HepG2 (cell line): ENCODE measurements around the gene FMNL2. TPM values are rescaled to one million over a fixed set of nuclear protein-coding genes. Genes with fewer than 3 reads are reported as not detected.

Source experiments
- ATAC-seq: fragments of 200-7000 bp; cut with Tn5 transposase; 3 replicates; pipeline ENCODE4 v1.9.1; 2020; ENCODE audit warnings: mild to moderate bottlenecking, moderate library complexity
- BruUV-seq: library from RNA; stranded (reverse); fragments of 400-500 nt; replicated peaks from 2 replicates; lab custom pipeline; 2021; lab: Mats Ljungman, UMichigan
- CTCF ChIA-PET: fragments of 300-600 bp; formaldehyde crosslinking; extraction: SDS; loops from one replicate; lab custom pipeline; 2021; ENCODE audit warnings: low total read pairs, inconsistent platforms, low intra/inter-chr PET ratio; lab: Yijun Ruan, JAX
- POLR2A ChIA-PET: fragments of 350-600 bp; sonication (Branson Sonifier 250); formaldehyde crosslinking; loops from one replicate; lab custom pipeline; 2020; ENCODE audit warnings: antibody characterized with exemption, inconsistent platforms; lab: Yijun Ruan, JAX
- DNase-seq: peaks from one replicate; pipeline ENCODE4 v3.0.0-alpha.2; 2015; ENCODE audit warnings: low spot score
- FAIRE-seq: peaks from 3 replicates; lab custom pipeline; 2011; peaks lifted over from hg19 to GRCh38; lab: Jason Lieb, UNC
- H2AFZ ChIP-seq: one replicate; pipeline ENCODE4 v1.6.1; 2011; ENCODE audit warnings: low read length, inconsistent platforms
- H3K27ac ChIP-seq: fragments of 300-600 bp; 3 replicates; pipeline ENCODE4 v1.8.0; 2011; ENCODE audit warnings: mixed run types, mild to moderate bottlenecking, mixed read lengths, low read length, inconsistent platforms; ENCODE audit not compliant: insufficient read depth; ENCODE audit errors: extremely low read length
- H3K27me3 ChIP-seq, 2 experiments: fragments of 200-600 bp in 1 of 2; 2 replicates in 1 of 2; 3 replicates in 1 of 2; pipeline versions ENCODE4 v1.6.0 to v1.8.0; 2011; ENCODE audit warnings: low read length in 2 of 2, mild to moderate bottlenecking in 2 of 2, moderate library complexity in 2 of 2, inconsistent platforms in 1 of 2; ENCODE audit not compliant: insufficient read depth in 2 of 2, control insufficient read depth in 1 of 2
- H3K36me3 ChIP-seq, 2 experiments: fragments of 200-600 bp in 1 of 2; replicated peaks in 1 of 2; 2 replicates in 1 of 2; 3 replicates in 1 of 2; pipeline versions ENCODE4 v1.5.1 to v1.8.0; 2011; ENCODE audit warnings: low read length in 2 of 2, inconsistent platforms in 1 of 2; ENCODE audit not compliant: insufficient read depth in 2 of 2, control insufficient read depth in 1 of 2
- H3K4me1 ChIP-seq: 2 replicates; pipeline ENCODE4 v1.5.1; 2012; ENCODE audit warnings: low read length, inconsistent platforms; ENCODE audit not compliant: insufficient read depth
- H3K4me2 ChIP-seq: 2 replicates; pipeline ENCODE4 v1.6.0; 2011; ENCODE audit warnings: low read depth, low read length, inconsistent platforms
- H3K4me3 ChIP-seq, 3 experiments: fragments of 200-600 bp in 1 of 3; sonication (generic), shearing (Covaris generic) in 1 of 3; replicated peaks in 1 of 3; 2 replicates each; pipeline ENCODE4 v1.5.1; 2011 to 2016; ENCODE audit warnings: low read length in 3 of 3, inconsistent platforms in 2 of 3, low read depth in 2 of 3, mild to moderate bottlenecking in 2 of 3, control low read depth in 1 of 3, mixed read lengths in 1 of 3; ENCODE audit not compliant: insufficient read depth in 1 of 3
- H3K79me2 ChIP-seq: one replicate; pipeline ENCODE4 v1.6.1; 2011; ENCODE audit warnings: low read length, inconsistent platforms; ENCODE audit not compliant: insufficient read depth
- H3K9ac ChIP-seq: 2 replicates; pipeline ENCODE4 v1.6.0; 2011; ENCODE audit warnings: mild to moderate bottlenecking, low read depth, low read length, inconsistent platforms; ENCODE audit not compliant: insufficient read depth
- H3K9me3 ChIP-seq: 2 replicates; pipeline ENCODE4 v1.5.1; 2012; ENCODE audit warnings: mild to moderate bottlenecking, low read length
- H4K20me1 ChIP-seq: 2 replicates; pipeline ENCODE4 v1.6.0; 2011; ENCODE audit warnings: inconsistent platforms, mild to moderate bottlenecking, low read length, moderate library complexity; ENCODE audit not compliant: insufficient read depth
- KLF9 ChIP-seq: IDR thresholded peaks from 2 replicates; pipeline ENCODE4 v1.6.1; 2016; ENCODE audit warnings: low read depth
- POLR2AphosphoS5 ChIP-seq: IDR thresholded peaks from 2 replicates; pipeline ENCODE4 v1.6.1; 2012; ENCODE audit warnings: low read depth, low read length
- RBM22 ChIP-seq: fragments of 200-400 bp; formaldehyde crosslinking; optimal IDR thresholded peaks from 2 replicates; pipeline ENCODE3; 2017; ENCODE audit warnings: mild to moderate bottlenecking, low read length, moderate library complexity
- TBL1XR1 ChIP-seq: fragments of 150-350 bp; IDR thresholded peaks from 2 replicates; pipeline ENCODE4 v1.6.1; 2014; ENCODE audit warnings: borderline replicate concordance, low read length; ENCODE audit not compliant: partially characterized antibody
- ZNF644 ChIP-seq: IDR thresholded peaks from 2 replicates; pipeline ENCODE4 v1.6.1; 2016; ENCODE audit warnings: low read depth
- ZNF790 ChIP-seq: sonication (generic); formaldehyde crosslinking; IDR thresholded peaks from 2 replicates; pipeline ENCODE4 v1.8.0; 2022; ENCODE audit warnings: missing genetic modification reagents, mild to moderate bottlenecking, borderline replicate concordance
- WGBS: methylation state at CpG from one replicate; pipeline ENCODE4 v1.1.6; 2017; ENCODE audit warnings: low lambda C conversion rate; 5-methylcytosine and 5-hydroxymethylcytosine counted together
- in situ Hi-C: cut with HindIII; loops from 2 replicates; pipeline ENCODE4 v1.10.0; 2017; ENCODE audit warnings: low pct_unique_long_range_greater_than_20kb; ENCODE audit not compliant: extremely low pct_ligation_motif_present
- intact Hi-C: fragments of 100-400 bp; cut with micrococcal nuclease; formaldehyde crosslinking; loops from one replicate; pipeline ENCODE4 v1.10.0; 2022; ENCODE audit not compliant: unreplicated experiment
- polyA plus RNA-seq, 8 experiments: library from polyadenylated mRNA; depleted of rRNA in 3 of 8; stranded (reverse) in 7 of 8; unstranded in 1 of 8; fragments of >200 nt; fragmentation: Illumina TruSeq in 4 of 8; extraction: Trizol in 4 of 8; gene quantifications; 2 replicates each; pipeline versions ENCODE4 v1.2.1 to v1.2.3, GENCODE V29; 2011 to 2016; ENCODE audit warnings: low read depth in 4 of 8, missing spikeins in 1 of 8, mixed read lengths in 1 of 8; ENCODE audit not compliant: insufficient read depth in 1 of 8
- total RNA-seq, 5 experiments: library from RNA; depleted of rRNA; stranded (reverse); fragments of >200 nt; fragmentation: Illumina TruSeq; extraction: Trizol; gene quantifications; 2 replicates each; pipeline ENCODE4 v1.2.3, GENCODE V29; 2016; ENCODE audit warnings: low read depth in 1 of 5
- TF ChIP-seq, protein P1 (sequence below), 2 experiments: sonication (generic) in 1 of 2; formaldehyde crosslinking in 1 of 2; IDR thresholded peaks; 2 replicates each; pipeline versions ENCODE4 v1.5.1 to v1.6.1; 2011 to 2020; ENCODE audit warnings: borderline replicate concordance in 1 of 2, low read depth in 1 of 2, low read length in 1 of 2, mild to moderate bottlenecking in 1 of 2, missing genetic modification reagents in 1 of 2, moderate library complexity in 1 of 2
- TF ChIP-seq, protein P2 (sequence below): sonication (generic); formaldehyde crosslinking; IDR thresholded peaks from 2 replicates; pipeline ENCODE4 v1.8.0; 2023; ENCODE audit warnings: mild to moderate bottlenecking, missing genetic modification reagents

FMNL2 gene
- total and polyA plus RNA-seq, 2 of the 13 experiments (the other 11 are each of a cell fraction or from before 2014, with no cell fraction given) = 66.5 to 67.7 TPM

DNA sequence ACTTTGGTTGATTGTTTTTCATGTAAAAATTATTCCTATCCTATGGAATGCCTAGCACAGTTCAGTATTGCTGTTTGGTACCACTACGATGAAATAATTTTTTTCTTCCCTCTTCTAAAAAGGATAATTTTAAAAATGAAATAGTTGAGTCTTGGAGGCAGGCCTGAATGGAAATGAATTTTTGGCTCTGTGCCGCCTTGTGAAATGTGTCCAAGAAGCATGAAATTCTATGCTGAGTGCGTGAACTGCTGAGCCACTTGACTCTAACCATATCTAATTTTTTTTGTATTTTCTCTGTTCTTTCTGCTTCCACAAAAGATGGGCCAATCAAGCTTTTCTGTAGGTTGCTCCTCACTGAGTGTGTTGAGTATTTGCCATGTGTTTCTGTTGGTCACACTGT, 287.2 kb downstream of the FMNL2 start:
- in situ Hi-C loops = no loop called here
- TF ChIP-seq RBM22 (no peak), KLF9 (CRISPR knock-in tag) (no peak), ZNF790 (no peak)
- TF ChIP-seq, protein P1, sequence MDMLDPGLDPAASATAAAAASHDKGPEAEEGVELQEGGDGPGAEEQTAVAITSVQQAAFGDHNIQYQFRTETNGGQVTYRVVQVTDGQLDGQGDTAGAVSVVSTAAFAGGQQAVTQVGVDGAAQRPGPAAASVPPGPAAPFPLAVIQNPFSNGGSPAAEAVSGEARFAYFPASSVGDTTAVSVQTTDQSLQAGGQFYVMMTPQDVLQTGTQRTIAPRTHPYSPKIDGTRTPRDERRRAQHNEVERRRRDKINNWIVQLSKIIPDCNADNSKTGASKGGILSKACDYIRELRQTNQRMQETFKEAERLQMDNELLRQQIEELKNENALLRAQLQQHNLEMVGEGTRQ (IDR thresholded peaks at IDR 0.05; ENCODE audit: low read depth, low read length) = no peak
- TF ChIP-seq, protein P1 (CRISPR knock-in tag; IDR thresholded peaks at IDR 0.05; ENCODE audit: borderline replicate concordance) = no peak
- TF ChIP-seq, all 625 proteins: peak for 0
- POLR2A ChIA-PET = no interaction called here
- Histone ChIP-seq H3K4me3 (no peak overlapping the region), H3K4me2 (no peak overlapping the region), H3K27me3 (no peaks in the 10 kb centered on the region), H3K79me2 (no peaks in the 10 kb centered on the region), H3K27ac (no peak overlapping the region), H3K9me3 (no peaks in the 10 kb centered on the region), H3K9ac (no peak overlapping the region), H3K36me3 (peaks cover 46 to 79% of the 10 kb centered on the region in 2 experiments), H4K20me1 (no peaks in the 10 kb centered on the region), H2AFZ (no peak overlapping the region), H3K4me1 (no peaks in the 10 kb centered on the region)
- FAIRE-seq = no peak
- no TSS peak for BruUV-seq
- CTCF ChIA-PET = no interaction called here
- ATAC-seq = no peak
- no peak for DNase-seq
- intact Hi-C loops = no loop called here
- WGBS = 98% methylated on average over 3 of the region's 3 CpGs

DNA sequence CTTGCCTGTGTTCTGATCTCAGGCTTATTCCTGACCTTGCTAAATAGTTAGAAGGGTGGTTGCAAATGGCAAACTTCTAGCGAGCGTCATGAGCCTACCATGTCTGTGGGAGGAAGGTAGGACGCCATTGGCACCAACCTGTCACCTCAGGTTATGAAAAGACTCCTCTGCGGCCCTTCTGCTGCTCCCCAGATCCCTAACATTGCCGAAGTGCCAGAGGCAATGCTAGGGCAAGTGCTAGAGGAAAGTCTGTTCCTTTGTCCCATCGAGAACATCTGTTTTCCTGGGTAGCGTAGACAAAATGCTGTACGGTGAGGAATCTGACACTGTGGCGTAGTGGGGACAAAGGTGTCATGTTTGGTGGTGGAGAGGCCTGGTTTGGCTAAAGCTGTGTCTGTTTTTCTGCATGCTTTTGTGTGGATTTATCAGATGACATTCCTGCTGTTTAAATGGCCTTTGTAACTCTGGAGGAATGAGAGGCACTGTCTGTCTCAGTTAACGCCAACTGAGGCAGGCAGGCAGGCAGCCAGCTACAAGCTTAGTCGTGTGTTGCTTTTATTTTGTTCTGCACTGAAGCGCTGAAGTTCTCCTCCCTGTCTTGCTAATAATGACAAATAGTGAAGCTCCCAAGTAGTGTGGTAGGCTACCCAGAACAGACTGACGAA, 288.2 kb downstream of the FMNL2 start:
- ATAC-seq = no peak
- in situ Hi-C loops = no loop called here
- no peak overlapping the region for H3K4me3 ChIP-seq

More for the DNA sequence above, 288.2 kb downstream of the FMNL2 start:
- BruUV-seq = no TSS peak
- Histone ChIP-seq H3K27ac (no peak overlapping the region), H2AFZ (no peak overlapping the region), H3K79me2 (no peaks in the 10 kb centered on the region), H3K4me2 (no peak overlapping the region), H3K4me1 (no peaks in the 10 kb centered on the region), H4K20me1 (no peaks in the 10 kb centered on the region), H3K9ac (no peak overlapping the region), H3K9me3 (no peaks in the 10 kb centered on the region), H3K27me3 (no peaks in the 10 kb centered on the region), H3K36me3 (peaks cover 42 to 79% of the 10 kb centered on the region in 2 experiments)
- POLR2A ChIA-PET = no interaction called here
- 82% methylated on average over 13 of the region's 13 CpGs for WGBS
- FAIRE-seq (no peak), DNase-seq (no peak)
- TF ChIP-seq TBL1XR1 (no peak), RBM22 (peak; percentile 91), POLR2AphosphoS5 (no peak), ZNF644 (CRISPR knock-in tag) (no peak)
- TF ChIP-seq, protein P2, sequence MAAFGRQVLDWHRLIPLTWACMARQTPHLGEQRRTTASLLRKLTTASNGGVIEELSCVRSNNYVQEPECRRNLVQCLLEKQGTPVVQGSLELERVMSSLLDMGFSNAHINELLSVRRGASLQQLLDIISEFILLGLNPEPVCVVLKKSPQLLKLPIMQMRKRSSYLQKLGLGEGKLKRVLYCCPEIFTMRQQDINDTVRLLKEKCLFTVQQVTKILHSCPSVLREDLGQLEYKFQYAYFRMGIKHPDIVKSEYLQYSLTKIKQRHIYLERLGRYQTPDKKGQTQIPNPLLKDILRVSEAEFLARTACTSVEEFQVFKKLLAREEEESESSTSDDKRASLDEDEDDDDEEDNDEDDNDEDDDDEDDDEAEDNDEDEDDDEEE = no peak
- CTCF ChIA-PET = no interaction called here
- intact Hi-C loops = no loop called here
